Measurements from ENCODE around the gene BCL3. TPM values are rescaled to one million over a fixed set of nuclear protein-coding genes. Genes with fewer than 3 reads are reported as not detected.

Gene BCL3
- total RNA-seq, 2 donors from 2014 or later = 76.4 to 99.5 TPM

GRCh38 chr19:44729516-44730033 is 18.9 kb upstream of the BCL3 start:
- H3K4me3 ChIP-seq = no peak overlapping the region
- no peaks in the 10 kb centered on the region for H3K9me3 ChIP-seq
- no peaks in the 10 kb centered on the region for H3K36me3 ChIP-seq
- peaks cover 4% of the 10 kb centered on the region for H3K4me1 ChIP-seq
- intact Hi-C loops (cut with DNase I) = no loop called here
- H3K9ac ChIP-seq (ENCODE audit: low read depth in 2 of 2, low read length in 2 of 2) = no peak overlapping the region
- no peak for TF ChIP-seq CTCF (IDR thresholded peaks at IDR 0.05)
- H3K27me3 ChIP-seq = no peaks in the 10 kb centered on the region
- no peak for DNase-seq
- H3K27ac ChIP-seq = no peak overlapping the region

- Histone ChIP-seq H3K27me3 (no peaks in the 10 kb centered on the region), H3K36me3 (no peaks in the 10 kb centered on the region), H3K9ac (ENCODE audit: low read depth in 2 of 2, low read length in 2 of 2) (peak overlapping the region in 1 of 2 donors; percentile 34), H3K9me3 (no peaks in the 10 kb centered on the region), H3K27ac (no peak overlapping the region), H3K4me1 (no peaks in the 10 kb centered on the region), H3K4me3 (no peak overlapping the region)
- intact Hi-C loops (cut with DNase I) = no loop called here
- DNase-seq = peak; percentile 65
- no peak for TF ChIP-seq CTCF (IDR thresholded peaks at IDR 0.05)
These were observed 17.4 kb upstream of the BCL3 start for GRCh38 chr19:44731081-44731480.

GRCh38 chr19:44731622-44732021 is 16.9 kb upstream of the BCL3 start:
- Histone ChIP-seq H3K9me3 (no peaks in the 10 kb centered on the region), H3K9ac (ENCODE audit: low read depth in 2 of 2, low read length in 2 of 2) (peak overlapping the region in 1 of 2 donors; percentile 34), H3K27me3 (no peaks in the 10 kb centered on the region), H3K4me1 (no peaks in the 10 kb centered on the region), H3K36me3 (no peaks in the 10 kb centered on the region), H3K27ac (no peak overlapping the region), H3K4me3 (no peak overlapping the region)
- DNase-seq = no peak
- TF ChIP-seq CTCF (IDR thresholded peaks at IDR 0.05) = no peak
- intact Hi-C loops (cut with DNase I) = no loop called here

- Histone ChIP-seq H3K4me1 (no peaks in the 10 kb centered on the region), H3K9me3 (no peaks in the 10 kb centered on the region), H3K27ac (no peak overlapping the region), H3K9ac (ENCODE audit: low read depth in 2 of 2, low read length in 2 of 2) (peak overlapping the region in 1 of 2 donors; percentile 4), H3K36me3 (no peaks in the 10 kb centered on the region), H3K4me3 (no peak overlapping the region), H3K27me3 (no peaks in the 10 kb centered on the region)
- no peak for DNase-seq
- TF ChIP-seq CTCF (IDR thresholded peaks at IDR 0.05) = no peak
- intact Hi-C loops (cut with DNase I) = no loop called here
These were observed 16.1 kb upstream of the BCL3 start for GRCh38 chr19:44732235-44733014.

- intact Hi-C loops (cut with DNase I) = no loop called here
- no peaks in the 10 kb centered on the region for H3K9me3 ChIP-seq
- DNase-seq = no peak
- no peaks in the 10 kb centered on the region for H3K4me1 ChIP-seq
- H3K27ac ChIP-seq = peak overlapping the region; percentile 8
- no peak overlapping the region for H3K4me3 ChIP-seq
- no peak for TF ChIP-seq CTCF (IDR thresholded peaks at IDR 0.05)
- peak overlapping the region in 1 of 2 donors; percentile 0 for H3K9ac ChIP-seq (ENCODE audit: low read depth in 2 of 2, low read length in 2 of 2)
- no peaks in the 10 kb centered on the region for H3K36me3 ChIP-seq
- H3K27me3 ChIP-seq = no peaks in the 10 kb centered on the region
These were observed 14.2 kb upstream of the BCL3 start for GRCh38 chr19:44734357-44734756.
